Stimulated activated naive CD8-positive, alpha-beta T cell treated with anti-CD3 and anti-CD28 coated beads, Interleukin-15, Interleukin-2, amounts not matched to agents 100 U/mL and 50 U/mL, for 24 hours (primary cell): ENCODE data around the gene BAIAP2L2.
"Not testable (repeated sequence)": the region's sequence is repeated elsewhere in the genome, so short reads cannot be mapped to it uniquely, and the experiment has no call there.

Experiments
- ATAC-seq: fragments of 150-1000 bp; cut with Tn5 transposase; one replicate; pipeline ENCODE4 v1.10.0; 2021
- DNase-seq: peaks from one replicate; pipeline ENCODE4 v3.0.0; 2021

BAIAP2L2 gene, protein sequence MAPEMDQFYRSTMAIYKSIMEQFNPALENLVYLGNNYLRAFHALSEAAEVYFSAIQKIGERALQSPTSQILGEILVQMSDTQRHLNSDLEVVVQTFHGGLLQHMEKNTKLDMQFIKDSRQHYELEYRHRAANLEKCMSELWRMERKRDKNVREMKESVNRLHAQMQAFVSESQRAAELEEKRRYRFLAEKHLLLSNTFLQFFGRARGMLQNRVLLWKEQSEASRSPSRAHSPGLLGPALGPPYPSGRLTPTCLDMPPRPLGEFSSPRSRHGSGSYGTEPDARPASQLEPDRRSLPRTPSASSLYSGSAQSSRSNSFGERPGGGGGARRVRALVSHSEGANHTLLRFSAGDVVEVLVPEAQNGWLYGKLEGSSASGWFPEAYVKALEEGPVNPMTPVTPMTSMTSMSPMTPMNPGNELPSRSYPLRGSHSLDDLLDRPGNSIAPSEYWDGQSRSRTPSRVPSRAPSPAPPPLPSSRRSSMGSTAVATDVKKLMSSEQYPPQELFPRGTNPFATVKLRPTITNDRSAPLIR

GRCh38 chr22:38110008-38110862 is at the start of gene BAIAP2L2:
Gene BAIAP2L2 (minus strand): TSS chr22:38110684. CDS start chr22:38110525, 159 bp downstream.
- ATAC-seq (no peak), DNase-seq (no peak)

DNA sequence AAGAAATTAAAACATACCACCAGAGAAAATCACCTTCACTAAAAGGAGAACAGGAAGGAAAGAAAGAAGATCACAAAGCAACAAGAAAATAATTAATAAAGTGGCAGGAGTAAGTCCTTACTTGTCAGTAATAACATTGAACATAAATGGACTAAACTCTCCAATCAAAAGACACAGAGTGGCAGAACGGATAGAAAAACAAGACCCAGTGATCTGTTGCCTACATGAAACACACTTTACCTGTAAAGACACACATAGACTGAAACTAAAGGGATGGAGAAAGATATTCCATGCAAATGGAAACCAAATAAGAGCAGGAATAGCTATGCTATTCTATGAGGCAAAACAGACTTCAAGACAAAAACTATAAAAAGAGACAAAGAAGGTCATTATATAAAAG is 45.2 kb upstream of the BAIAP2L2 start:
- DNase-seq (no peak), ATAC-seq (no peak)

DNA sequence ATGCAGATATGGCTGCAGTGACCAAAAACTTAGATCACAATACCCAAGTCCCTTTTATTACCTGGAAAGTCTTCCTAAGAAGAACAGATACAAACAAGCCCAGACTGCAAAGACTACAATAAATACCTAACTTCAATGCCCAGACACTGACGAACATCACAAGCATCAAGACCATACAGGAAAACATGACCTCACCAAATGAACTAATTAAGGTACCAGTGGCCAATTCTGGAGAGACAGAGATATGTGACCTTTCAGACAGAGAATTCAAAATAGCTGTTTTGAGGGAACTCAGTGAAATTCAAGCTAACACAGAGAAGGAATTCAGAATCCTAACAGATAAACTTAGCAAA is 44.1 kb upstream of the BAIAP2L2 start:
- ATAC-seq, DNase-seq: not testable (repeated sequence)

GRCh38 chr22:38153821-38154562 is 43.5 kb upstream of the BAIAP2L2 start:
- no peak for DNase-seq
- ATAC-seq: no peak

- no peak for ATAC-seq
- DNase-seq: no peak
Measured at GRCh38 chr22:38151126-38151500, 40.6 kb upstream of the BAIAP2L2 start.

DNA sequence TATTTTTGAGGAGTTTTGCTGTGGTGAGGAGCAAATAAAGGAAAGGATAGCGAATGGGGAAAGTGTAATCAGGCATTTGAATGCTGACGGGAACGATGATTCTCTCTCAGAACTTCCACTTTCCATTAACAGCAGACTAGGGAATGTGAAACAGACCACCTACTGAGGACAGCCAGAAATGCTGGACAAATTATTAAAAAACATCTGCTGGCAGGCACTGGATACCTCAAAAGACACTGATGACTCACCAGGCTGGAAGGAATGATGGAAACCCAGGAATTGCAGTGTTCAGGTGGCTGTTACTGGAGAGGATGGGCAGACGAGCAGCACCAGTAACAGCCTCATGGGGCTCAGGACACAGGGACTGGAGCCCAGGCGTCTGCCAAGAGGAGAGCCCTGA is 37.8 kb upstream of the BAIAP2L2 start:
- no peak for ATAC-seq
- no peak for DNase-seq

GRCh38 chr22:38146166-38146565 is 35.7 kb upstream of the BAIAP2L2 start:
- not testable (repeated sequence) for ATAC-seq, DNase-seq

DNA sequence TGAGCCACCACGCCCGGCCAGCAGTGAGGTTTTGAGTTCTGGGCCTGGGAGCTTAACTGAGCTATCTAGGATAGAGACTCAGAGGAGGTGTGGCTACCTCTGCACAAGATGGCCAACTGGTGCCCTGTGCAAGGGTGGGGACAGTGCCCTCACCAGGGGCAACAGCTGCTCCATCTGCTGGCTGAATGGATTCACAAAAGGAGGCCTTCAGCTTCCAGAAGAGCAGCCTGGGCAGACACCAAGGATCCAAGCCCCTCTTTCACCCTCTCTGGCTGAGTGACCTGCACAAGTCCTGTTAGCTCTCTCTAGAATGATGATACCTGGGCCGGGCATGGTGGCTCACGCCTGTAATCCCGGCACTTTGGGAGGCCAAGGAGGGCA is 33.5 kb upstream of the BAIAP2L2 start:
- ATAC-seq: no peak

DNA sequence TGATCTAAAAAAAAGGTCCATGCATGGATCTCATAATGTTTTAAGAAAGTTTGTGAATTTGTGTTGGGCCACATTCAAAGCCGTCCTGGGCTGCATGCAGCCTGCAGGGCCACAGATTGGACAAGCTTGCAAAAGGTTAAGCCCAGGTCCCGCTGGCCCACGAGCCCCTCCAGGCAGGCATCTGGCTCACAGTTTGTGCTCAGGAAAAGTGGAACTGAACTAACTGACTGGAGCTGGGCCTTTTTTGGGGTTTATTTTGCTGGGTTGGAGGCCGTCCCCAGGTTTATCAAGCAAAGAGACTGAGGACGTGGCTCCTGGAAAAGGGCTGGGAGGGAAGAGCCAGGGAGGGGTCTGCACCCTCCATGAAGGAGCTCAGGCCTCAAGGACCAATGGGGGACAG is 32.1 kb upstream of the BAIAP2L2 start:
- DNase-seq (no peak), ATAC-seq (no peak)

More for the DNA sequence above, 33.5 kb upstream of the BAIAP2L2 start:
- no peak for DNase-seq

GRCh38 chr22:38141217-38141973 is 30.9 kb upstream of the BAIAP2L2 start:
- no peak for ATAC-seq
- DNase-seq: no peak

- DNase-seq (no peak), ATAC-seq (no peak)
Measured at GRCh38 chr22:38139901-38140300, 29.4 kb upstream of the BAIAP2L2 start.

DNA sequence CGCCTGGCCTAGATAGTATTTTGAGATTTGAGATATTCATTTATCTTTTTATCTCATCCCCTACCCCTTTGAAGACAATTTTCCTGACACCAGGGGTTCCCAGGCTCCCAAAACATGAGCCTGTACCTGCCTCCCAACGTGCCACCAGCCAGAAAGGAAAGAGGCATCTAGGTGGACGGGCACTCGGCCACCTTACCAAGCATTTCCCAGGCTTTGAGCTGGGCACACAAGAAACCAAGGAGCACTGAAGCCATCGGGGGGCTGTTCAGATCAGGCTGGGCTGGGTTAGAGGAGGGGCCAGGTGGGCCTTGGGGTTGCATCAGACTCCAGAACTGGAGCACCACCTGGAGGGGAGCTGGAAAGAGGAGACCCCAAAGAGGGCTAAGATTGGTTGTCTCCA is 28.5 kb upstream of the BAIAP2L2 start:
- DNase-seq (no peak), ATAC-seq (no peak)

DNA sequence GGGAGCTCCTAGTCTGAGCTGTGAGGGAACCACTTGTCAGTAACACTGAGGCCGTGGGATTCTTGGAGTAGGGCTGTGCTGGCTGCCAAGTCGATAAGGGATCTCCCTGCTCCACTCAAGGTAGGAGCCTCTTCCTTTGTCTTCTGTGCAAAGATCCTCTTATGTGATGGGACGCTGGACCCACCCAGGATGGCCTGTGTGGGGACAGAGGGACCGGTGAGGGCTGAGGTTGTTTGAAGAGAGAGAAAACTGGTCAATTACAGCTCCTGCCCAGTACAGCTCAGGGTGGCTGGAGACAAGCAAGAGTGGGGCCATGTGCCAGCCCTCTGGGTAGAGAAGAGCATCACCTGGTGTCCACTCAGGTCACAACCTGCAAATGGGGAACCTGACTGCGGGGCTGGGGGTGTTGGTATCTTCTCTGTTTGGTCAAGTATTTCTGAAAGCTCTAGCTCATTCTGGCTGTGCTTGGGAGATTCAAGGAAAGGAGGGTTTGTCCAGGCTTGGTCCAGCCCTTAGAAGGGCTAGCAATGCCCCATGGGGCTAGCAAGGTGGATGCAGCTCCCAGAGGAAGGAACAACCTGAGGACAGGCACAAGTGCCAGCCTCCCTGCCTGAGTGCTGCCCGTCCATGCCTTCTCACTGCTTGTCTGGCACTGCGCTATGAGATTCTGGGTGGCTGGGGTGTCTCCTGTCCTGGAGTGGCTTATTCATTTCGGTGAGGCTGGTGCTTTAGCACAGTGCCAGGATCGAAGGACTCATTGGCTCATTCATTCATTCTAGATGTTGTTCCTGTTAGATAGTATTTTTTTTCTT is 27.6 kb upstream of the BAIAP2L2 start:
- ATAC-seq (no peak), DNase-seq (no peak)

DNA sequence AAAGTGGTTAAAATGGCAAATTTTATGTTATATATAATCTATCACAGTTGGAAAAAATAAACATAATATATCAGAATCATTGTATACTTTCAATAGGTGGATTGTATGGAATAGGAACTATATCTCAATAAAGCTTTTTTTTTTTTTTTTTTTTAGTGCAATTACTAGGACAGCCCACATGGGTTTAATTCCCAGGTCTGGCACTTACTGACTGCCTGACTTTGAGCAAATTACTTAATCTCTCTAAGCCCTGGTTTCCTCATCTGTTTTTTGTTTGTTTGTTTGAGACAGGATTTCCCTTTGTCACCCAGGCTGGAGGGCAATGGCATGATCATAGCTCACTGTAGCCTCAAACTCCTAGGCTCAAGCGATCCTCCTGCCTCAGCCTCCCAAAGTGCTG is 26.1 kb upstream of the BAIAP2L2 start:
- DNase-seq: no peak
- no peak for ATAC-seq

GRCh38 chr22:38135133-38135706 is 24.7 kb upstream of the BAIAP2L2 start:
- no peak for DNase-seq
- ATAC-seq: peak; percentile 65

DNA sequence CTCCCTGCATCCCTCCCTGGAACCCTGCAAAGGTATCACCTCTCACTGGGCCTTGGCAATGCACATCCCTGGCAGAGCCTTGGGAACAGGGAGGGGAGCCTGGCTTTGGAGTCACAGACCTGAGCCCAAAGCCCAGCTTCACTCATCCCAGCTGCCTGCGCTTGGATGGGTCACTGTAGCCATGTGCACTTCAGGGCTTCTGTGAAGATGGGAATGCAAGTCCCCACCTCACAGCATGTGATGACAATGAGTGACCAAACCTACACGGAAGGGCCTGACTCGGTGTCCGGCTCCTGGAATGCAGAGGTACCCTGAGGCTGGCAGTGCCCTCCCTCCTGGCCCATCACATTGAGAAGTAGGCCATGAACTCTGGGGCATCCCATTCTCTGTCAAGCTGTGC is 22.8 kb upstream of the BAIAP2L2 start:
- DNase-seq (no peak), ATAC-seq (no peak)

- ATAC-seq (no peak), DNase-seq (no peak)
Measured at GRCh38 chr22:38132794-38133193, 22.3 kb upstream of the BAIAP2L2 start.

- no peak for ATAC-seq
Measured at GRCh38 chr22:38132136-38132535, 21.7 kb upstream of the BAIAP2L2 start.

DNA sequence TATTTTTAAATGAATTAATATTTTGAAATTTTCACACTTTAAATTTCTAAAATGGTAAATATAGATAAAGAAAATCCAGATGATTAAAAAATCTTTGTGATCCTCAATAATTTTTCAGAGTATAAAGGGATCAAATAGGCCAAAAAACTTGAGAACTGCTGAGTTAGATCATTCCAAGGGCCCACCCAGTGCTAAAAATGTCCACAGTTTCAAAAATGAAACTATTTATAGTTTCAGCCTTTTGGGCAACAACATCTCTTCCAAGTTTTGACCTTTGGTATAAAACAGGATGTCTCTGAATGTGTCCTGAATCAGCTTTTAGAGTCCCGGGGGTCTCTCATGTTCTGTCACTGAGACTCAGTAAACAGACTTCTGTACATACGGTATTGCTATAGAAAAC is 20.9 kb upstream of the BAIAP2L2 start:
- DNase-seq: no peak
- ATAC-seq: no peak

More at GRCh38 chr22:38132136-38132535, 21.7 kb upstream of the BAIAP2L2 start:
- no peak for DNase-seq

DNA sequence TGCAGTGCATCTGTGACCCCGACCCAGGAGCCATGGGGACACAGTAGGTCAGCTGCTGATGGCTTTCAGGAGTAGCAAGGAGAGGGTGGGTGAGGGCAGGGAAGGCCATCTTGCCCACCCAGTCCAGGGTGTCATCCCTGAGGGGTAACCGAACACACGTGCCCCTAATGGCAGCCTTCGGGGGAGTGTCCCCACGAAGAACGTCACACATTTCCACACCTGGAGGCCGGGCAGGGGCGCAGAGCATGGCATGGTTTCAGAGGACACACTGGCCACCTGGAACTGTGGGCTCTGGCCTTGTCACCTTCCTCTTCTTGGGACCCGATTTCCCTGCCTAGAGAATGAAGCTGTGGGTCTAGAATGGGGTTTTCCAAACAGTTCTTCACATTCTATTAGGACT is 19.4 kb upstream of the BAIAP2L2 start:
- ATAC-seq (no peak), DNase-seq (no peak)
